Right atrium auricular region (tissue), 2 donors: Measurements from ENCODE around the gene PRKD1. TPM values are rescaled to one million over a fixed set of nuclear protein-coding genes. Genes with fewer than 3 reads are reported as not detected.

Source experiments
- DNase-seq: peaks from one replicate; pipeline ENCODE4 v3.0.0-alpha.2; 2019; ENCODE audit warnings: low spot score
- H3K27ac ChIP-seq, 2 donors: fragments of 200-600 bp; sonication (generic); 1 replicate in 1 of 2; 2 replicates in 1 of 2; pipeline ENCODE4 v1.5.1; 2016 to 2019
- H3K27me3 ChIP-seq, 2 donors: fragments of 200-600 bp; sonication (generic); one replicate each; pipeline versions ENCODE4 v1.5.1 to v1.6.0; 2017 to 2019
- H3K36me3 ChIP-seq: fragments of 200-600 bp; sonication (generic); one replicate; pipeline ENCODE4 v1.5.1; 2016
- H3K4me1 ChIP-seq, 2 donors: fragments of 200-600 bp; sonication (generic); one replicate each; pipeline versions ENCODE4 v1.5.1 to v1.6.0; 2017 to 2019
- H3K4me3 ChIP-seq, 2 donors: fragments of 200-600 bp; sonication (generic); 1 replicate in 1 of 2; 2 replicates in 1 of 2; pipeline ENCODE4 v1.5.1; 2017 to 2019; ENCODE audit warnings: mild to moderate bottlenecking in 1 of 2, moderate library complexity in 1 of 2
- H3K9me3 ChIP-seq, 2 donors: fragments of 200-600 bp; sonication (generic); one replicate each; pipeline ENCODE4 v1.5.1; 2019
- CTCF ChIP-seq, 2 donors: fragments of 200-600 bp; sonication (generic); IDR thresholded peaks; one replicate each; pipeline ENCODE4 v1.5.1; 2019; ENCODE audit warnings: antibody characterized with exemption in 2 of 2
- total RNA-seq, 2 donors: library from RNA; depleted of rRNA; stranded (reverse); fragments of >200 nt; gene quantifications; one replicate each; pipeline ENCODE4 v1.1.0, GENCODE V29; 2016

The PRKD1 gene
- total RNA-seq, 2 donors from 2014 or later, result 4.3 to 7.5 TPM

- Histone ChIP-seq H3K27me3 (no peaks in the 10 kb centered on the region), H3K36me3 (no peaks in the 10 kb centered on the region), H3K27ac (no peak overlapping the region), H3K4me3 (no peak overlapping the region), H3K9me3 (no peaks in the 10 kb centered on the region), H3K4me1 (no peaks in the 10 kb centered on the region)
- DNase-seq, result no peak
- no peak for TF ChIP-seq CTCF (IDR thresholded peaks at IDR 0.05)
Observed at GRCh38 chr14:29529418-29529817, 398.2 kb downstream of the PRKD1 start.

GRCh38 chr14:29528889-29529288, 398.8 kb downstream of the PRKD1 start:
- H3K4me1 ChIP-seq, result no peaks in the 10 kb centered on the region
- TF ChIP-seq CTCF (IDR thresholded peaks at IDR 0.05), result no peak
- H3K4me3 ChIP-seq, result no peak overlapping the region
- no peaks in the 10 kb centered on the region for H3K36me3 ChIP-seq
- no peaks in the 10 kb centered on the region for H3K9me3 ChIP-seq
- no peaks in the 10 kb centered on the region for H3K27me3 ChIP-seq
- no peak for DNase-seq
- H3K27ac ChIP-seq, result no peak overlapping the region

GRCh38 chr14:29527286-29527685, 400.4 kb downstream of the PRKD1 start:
- no peak for TF ChIP-seq CTCF (IDR thresholded peaks at IDR 0.05)
- H3K36me3 ChIP-seq, result no peaks in the 10 kb centered on the region

More at GRCh38 chr14:29527286-29527685, 400.4 kb downstream of the PRKD1 start:
- H3K9me3 ChIP-seq, result no peaks in the 10 kb centered on the region
- H3K27me3 ChIP-seq, result no peaks in the 10 kb centered on the region
- no peak for DNase-seq
- no peak overlapping the region for H3K4me3 ChIP-seq
- no peak overlapping the region for H3K27ac ChIP-seq
- no peaks in the 10 kb centered on the region for H3K4me1 ChIP-seq
